Suprapubic skin (tissue), 4 donors: ENCODE results near the gene TNFRSF4.

Source experiments
- EP300 ChIP-seq: sonication (generic); formaldehyde crosslinking; IDR thresholded peaks from one replicate; pipeline ENCODE4 v1.6.1; 2017; ENCODE audit warnings: antibody characterized with exemption
- POLR2A ChIP-seq, 2 donors: fragments of 450-650 bp; IDR thresholded peaks; one replicate each; pipeline ENCODE4 v1.6.1; 2017; ENCODE audit warnings: antibody characterized with exemption in 2 of 2, mild to moderate bottlenecking in 2 of 2, moderate library complexity in 2 of 2
- POLR2AphosphoS5 ChIP-seq, 3 donors: sonication (generic); formaldehyde crosslinking; IDR thresholded peaks; one replicate each; pipeline ENCODE4 v1.6.1; 2017; ENCODE audit warnings: antibody characterized with exemption in 3 of 3
- TF ChIP-seq, protein P1 (sequence below), 2 donors: fragments of 200-600 bp in 1 of 2; fragments of 450-650 bp in 1 of 2; sonication (generic) in 1 of 2; IDR thresholded peaks; one replicate each; pipeline ENCODE4 v1.5.1; 2016 to 2019; ENCODE audit warnings: antibody characterized with exemption in 2 of 2, mild to moderate bottlenecking in 1 of 2, moderate library complexity in 1 of 2

DNA sequence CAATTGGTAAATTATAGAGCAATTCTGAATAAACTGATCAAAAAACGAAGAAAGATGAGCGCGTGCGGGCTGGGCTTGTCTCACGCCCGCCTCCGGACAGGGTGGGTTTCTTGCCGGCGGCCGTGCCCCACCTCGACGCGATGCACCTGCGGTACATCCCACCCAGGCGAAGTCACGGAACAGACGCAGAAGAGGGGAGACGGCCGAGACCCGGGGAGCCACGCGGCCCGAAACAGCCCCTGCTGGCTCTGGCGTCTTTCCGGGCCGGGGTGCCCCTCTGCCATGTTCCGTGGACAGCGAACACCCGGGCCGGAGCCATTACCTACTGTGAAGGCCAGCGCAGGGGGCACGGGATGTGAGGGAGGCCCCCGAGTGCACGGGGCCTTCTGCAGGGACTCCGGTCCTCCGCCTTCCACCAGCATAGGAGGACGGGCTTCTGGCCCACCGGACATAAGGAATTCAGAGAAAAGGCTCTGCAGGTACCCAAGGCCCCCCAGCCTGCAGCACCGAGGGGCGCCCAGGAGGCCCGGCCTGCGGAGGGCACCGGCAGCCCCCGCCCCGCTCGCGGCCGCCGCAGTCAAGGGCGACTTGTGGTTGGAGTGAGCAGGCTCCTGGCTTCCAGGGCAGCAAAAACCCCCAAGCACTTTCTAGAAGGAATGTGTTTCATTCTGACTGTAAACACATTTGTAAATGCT is 40.2 kb upstream of the TNFRSF4 start:
- TF ChIP-seq POLR2A (IDR thresholded peaks at IDR 0.05) (no peak), EP300 (no peak), POLR2AphosphoS5 (IDR thresholded peaks at IDR 0.05) (no peak)
- TF ChIP-seq, protein P1, sequence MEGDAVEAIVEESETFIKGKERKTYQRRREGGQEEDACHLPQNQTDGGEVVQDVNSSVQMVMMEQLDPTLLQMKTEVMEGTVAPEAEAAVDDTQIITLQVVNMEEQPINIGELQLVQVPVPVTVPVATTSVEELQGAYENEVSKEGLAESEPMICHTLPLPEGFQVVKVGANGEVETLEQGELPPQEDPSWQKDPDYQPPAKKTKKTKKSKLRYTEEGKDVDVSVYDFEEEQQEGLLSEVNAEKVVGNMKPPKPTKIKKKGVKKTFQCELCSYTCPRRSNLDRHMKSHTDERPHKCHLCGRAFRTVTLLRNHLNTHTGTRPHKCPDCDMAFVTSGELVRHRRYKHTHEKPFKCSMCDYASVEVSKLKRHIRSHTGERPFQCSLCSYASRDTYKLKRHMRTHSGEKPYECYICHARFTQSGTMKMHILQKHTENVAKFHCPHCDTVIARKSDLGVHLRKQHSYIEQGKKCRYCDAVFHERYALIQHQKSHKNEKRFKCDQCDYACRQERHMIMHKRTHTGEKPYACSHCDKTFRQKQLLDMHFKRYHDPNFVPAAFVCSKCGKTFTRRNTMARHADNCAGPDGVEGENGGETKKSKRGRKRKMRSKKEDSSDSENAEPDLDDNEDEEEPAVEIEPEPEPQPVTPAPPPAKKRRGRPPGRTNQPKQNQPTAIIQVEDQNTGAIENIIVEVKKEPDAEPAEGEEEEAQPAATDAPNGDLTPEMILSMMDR (IDR thresholded peaks at IDR 0.05) = no peak
